ENCODE measurements around the gene SMARCB1. TPM values are rescaled to one million over a fixed set of nuclear protein-coding genes. Genes with fewer than 3 reads are reported as not detected.

The SMARCB1 gene
- total RNA-seq, 1 donor from 2014 or later = 24.5 TPM

- no peak for DNase-seq
Observed at GRCh38 chr22:23804781-23805291, 18.1 kb downstream of the SMARCB1 start.

DNA sequence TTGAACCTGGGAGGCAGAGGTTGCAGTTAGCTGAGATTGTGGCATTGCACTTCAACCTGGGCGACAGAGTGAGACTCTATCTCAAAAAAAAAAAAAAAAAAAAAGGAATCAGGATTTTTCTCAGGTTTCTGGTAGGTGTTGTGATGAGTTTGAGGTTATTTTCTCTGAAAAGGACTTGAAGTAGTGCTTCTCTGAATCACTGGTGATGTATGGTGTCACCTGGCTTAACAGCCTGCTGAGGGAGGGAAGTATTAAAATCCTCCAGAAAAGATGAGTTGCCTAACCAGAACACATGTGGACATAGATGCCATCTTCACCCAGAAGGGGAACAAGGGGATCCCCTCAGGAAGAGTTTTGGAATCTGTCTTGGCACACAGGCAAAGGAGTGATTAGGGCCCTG, 20.1 kb downstream of the SMARCB1 start:
- DNase-seq = no peak

DNA sequence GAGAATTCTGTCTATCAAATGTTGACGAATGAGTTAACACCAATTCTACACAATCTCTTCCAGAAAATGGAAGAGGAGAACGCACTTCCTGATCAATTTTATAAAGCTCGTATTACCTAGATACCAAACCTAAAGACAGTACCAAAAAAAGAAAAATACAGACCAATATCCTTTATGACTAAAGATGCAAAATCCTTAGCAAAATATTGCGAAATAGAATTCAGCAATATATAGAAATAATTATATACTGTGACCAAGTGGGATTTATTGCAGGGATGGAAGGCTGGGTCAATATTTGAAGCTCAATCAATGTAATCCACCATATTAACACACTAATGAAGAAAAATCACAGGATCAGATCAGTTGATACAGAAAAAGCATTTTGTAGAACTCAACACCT, 25.6 kb downstream of the SMARCB1 start:
- no peak for DNase-seq

DNA sequence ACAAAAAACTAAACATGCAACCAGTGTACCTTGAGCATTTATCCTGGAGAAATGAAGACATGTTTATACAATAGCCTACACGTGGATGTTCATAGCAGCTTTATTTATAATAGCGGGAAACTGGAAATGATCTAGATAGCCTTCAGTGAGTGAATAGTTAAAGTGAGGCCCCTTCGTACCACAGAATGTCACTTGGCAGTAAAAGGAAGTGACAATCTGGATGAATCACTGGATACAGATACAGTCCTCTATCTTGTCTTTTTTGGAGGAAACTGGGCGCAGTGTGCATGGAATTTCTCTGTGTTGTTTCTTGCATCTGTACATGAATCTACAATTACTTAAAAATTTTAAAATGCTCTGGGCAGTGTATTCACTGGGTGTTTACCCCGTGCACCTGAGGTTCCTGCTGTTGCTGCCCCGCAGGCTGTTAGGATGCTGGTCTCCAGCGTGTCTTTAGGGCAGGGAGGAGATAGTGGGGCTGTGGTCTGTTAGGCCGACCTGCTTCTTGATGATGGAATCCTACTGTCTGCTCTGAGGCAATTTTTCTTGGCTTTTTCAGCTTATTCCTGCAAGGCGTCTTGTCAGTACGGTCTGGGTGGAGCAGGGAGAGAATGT, 28.9 kb downstream of the SMARCB1 start:
- DNase-seq = no peak

- DNase-seq = no peak
Observed at GRCh38 chr22:23816156-23816976, 29.6 kb downstream of the SMARCB1 start.

GRCh38 chr22:23817146-23817545, 30.4 kb downstream of the SMARCB1 start:
- no peak for DNase-seq

GRCh38 chr22:23818541-23818940, 31.8 kb downstream of the SMARCB1 start:
- no peak for DNase-seq

- DNase-seq = no peak
Observed at GRCh38 chr22:23820748-23821211, 34.0 kb downstream of the SMARCB1 start.

DNA sequence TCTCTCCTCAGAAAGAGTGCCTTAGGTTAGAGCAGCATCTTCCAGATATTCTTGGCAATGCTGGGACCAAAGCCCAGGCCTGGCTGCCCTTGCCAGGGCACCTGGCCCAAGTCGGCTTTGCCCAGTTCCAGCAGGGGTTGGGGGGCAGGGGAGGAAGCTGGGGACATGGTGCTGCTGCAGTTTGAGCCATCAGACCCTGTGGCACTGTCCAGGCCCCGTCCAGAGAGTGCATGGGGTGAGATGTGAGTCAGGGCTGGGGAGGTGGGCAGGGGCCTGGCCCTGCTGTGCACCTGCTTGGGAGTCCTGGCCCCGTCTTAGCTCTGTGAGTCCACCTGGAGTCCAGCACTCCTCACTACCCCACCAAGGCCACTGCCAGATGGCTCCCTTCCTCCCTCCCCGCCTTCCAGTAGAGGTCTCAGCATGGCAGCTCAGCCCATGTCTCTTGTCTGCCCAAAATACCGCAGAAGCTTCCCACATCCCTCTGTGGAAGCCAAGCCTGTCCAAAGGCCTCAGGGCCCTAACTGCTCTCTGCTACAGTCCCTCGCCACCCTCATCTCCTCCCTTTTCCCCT, 35.4 kb downstream of the SMARCB1 start:
- DNase-seq = no peak

DNA sequence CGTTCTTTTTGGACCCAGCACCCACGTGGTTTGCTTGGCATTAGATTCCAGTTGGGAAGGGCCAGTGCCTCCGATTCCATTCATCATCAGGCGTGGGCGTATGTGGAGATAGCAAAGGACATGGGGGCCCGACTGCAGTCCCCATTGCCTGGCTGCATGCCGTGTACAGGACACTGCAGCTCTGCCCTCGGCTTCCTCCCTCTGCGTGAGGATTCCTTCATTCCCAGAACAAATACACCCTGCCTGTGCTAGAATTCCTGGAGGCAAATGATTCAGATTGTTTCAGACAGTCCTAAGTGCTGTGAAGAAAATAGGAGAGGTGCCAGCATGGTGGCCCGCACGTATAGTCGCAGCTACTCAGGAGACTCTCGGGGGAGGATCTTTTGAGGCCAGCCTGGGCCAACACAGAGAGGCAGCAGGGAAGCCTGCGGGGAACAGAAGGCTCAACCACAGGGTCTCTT, 36.6 kb downstream of the SMARCB1 start:
- DNase-seq = no peak

DNA sequence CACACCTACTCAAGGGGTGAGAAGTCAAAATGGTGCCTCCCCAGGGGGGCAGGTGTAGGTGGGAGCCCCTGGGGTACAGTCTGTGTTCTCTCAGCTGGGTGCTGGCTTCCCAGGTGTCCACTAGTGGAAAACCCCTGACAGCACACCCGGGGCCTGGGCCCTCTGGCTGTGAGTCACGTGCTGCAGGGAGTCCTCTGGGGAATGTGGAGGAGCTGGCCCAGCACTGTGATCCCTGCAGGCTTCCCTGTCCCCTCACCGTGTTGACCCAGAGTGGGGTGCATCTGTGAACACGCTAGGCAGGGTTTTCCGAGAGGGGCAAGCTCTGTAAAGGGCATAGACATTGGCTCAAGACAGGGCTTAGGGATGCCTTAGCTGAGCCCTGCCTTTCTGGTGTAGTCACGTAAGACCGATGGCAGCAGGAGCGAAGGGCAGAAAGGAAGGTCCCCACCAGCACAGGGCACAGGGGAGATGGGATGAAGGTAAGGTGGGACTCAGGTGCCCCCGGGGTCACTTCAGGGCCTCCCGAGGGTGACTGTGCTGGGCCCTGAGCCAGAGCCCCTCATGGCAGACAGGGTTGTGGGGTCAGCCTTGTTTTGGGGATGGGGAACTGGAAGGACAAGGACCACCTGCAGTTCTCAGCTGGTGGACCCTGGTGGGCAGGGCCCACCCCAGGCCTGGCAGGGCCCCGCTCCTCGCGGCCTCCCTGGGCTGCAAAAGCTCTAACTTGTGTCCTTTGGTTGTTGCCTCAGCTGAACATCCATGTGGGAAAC, 37.9 kb downstream of the SMARCB1 start:
- DNase-seq = no peak

DNA sequence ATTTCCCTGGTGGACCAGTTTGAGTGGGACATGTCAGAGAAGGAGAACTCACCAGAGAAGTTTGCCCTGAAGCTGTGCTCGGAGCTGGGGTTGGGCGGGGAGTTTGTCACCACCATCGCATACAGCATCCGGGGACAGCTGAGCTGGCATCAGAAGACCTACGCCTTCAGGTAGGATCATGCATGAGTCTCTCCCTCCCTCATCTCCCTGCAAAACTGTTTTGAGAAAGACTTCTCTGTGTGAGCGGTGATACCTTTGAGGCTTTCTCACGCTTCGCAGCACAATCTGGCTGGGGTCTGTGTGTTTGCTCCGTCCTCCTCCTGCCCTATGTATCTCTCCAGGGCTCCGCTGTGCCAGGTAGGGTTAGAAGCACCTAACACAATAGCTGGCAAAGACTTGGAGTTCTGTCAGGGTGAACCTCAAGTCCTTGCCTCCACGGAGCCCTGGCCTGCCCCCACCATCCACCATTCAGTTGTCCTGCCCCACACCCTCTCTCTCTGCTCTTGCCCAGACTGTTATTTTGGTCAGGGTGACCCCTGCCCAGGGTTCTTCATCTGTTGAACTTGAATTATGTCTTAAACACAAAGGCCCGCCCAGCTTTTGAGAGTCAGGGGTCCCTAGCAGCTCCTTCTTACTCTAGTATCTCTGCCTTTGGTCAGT, 38.6 kb downstream of the SMARCB1 start:
- DNase-seq = no peak

DNA sequence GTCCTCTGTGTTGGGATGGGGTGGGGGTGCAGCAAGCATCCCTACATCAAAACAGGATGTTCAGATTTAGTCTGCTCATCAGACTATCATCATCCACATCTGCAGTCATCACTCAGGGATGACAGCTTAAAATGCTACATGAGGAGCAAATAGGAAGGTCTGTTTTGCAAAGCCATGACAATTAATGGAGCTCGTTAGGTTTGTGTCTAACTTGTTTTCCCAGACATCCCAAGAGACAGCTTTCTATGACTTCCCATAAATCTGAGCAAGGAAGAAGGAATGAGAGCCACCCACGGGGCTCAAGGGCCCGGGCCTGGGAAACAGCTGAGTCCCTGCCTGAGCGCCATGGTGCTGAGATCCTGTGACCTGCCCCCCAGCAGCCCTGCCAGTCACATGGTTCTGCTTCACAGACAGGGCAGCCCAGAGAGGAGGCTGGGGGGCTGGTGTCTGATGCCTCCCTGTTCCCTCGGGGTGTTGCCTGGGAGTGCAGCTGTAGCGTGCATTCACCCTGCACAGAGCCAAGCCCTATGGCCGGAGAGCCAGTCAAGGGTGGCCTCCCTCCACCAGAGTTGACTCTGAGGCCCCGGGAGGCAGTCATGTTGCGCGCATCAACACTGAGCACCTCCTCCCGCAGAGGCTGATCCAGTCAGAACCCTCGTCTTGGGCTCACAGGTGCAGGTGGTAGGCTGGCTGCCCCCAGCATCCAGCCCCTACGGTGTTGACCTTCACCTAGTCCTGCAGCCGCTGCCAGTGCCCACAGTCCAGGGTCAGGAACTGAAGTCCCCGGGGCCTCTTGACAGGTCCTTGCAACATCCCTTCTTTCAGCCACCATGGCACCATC, 40.0 kb downstream of the SMARCB1 start:
- no peak for DNase-seq

DNA sequence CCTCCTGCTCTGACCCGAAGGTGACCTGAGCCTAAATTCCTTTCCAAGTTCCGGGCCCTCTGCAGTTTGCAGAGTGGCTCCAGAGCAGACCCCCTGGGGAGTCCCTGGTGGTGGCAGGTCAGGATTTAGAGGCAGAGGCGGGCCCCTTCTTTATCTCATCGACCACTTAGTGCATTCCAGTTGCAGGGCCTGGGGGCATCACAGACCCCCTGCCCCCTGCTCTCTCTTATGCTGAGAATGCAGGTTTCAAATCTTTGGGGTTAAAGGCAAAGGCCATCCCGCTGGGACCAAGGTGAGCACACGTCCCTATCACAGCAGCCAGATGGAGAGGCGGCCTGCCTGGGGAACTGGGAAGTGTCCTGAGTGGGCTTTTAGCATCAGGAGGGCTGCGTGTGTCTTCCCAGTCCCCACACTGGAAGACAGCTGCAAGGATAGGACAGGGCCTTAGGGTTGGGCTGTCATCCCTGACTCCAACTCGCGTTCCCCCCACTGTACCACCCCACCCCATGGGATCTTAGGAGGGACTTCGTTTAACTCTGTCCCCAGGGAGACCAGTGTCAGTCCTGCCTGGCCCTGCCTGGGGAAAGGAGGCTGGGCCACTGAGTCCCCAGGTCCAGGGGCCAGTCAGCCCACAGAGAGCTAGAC, 40.7 kb downstream of the SMARCB1 start:
- no peak for DNase-seq

DNA sequence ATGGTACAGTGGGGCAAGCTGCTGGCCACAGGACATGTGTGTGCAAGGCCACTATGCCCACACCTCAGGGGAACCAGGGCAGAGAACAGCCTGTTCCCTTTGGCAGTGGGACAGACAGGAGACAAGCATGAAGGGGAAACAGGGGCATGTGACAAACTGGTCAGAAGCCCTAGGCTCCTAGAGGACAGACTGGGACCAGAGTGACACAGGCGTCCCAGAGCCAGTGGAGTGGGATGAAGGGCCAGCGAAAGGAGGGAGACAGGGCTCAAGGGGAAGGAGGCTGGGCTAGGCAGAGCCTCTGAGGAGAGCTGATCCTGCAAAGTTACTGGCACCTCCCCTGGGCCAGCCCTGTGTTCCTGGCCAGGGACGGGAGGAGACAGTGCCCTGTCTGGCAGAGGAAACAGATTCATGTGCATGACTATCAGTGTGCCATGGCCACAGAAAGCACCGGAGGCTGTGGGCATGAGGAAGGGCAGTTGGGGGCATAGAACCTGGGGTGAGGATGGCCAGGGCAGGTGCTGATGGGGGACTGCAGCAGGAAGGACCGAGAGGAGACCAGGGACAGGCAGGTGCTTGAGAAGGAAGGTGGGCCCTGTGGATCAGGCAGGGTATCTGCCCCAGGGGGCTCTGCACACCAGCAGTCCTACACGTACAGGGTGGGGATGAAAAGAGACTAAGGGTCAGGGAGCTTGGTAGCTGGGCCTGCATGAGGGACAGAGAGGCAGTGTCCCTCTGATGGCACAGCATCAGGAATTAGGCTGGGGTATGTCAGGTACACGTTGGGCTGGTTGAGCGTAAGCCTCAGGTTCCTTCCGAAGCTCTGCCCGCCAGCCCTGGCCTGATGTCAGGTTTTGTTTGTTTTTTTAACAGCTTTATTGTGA, 42.3 kb downstream of the SMARCB1 start:
- no peak for DNase-seq

- DNase-seq = no peak
Observed at GRCh38 chr22:23829845-23830372, 43.1 kb downstream of the SMARCB1 start.

- DNase-seq = no peak
Observed at GRCh38 chr22:23831261-23831660, 44.5 kb downstream of the SMARCB1 start.

- DNase-seq = no peak
Observed at GRCh38 chr22:23831781-23832180, 45.0 kb downstream of the SMARCB1 start.

All from dermis blood vessel endothelial cell (primary cell).